ENCODE data around the gene ESYT2.

- TF ChIP-seq CTCF (conservative IDR thresholded peaks at IDR 0.05 in 1 of 2, IDR thresholded peaks at IDR 0.05 in 1 of 2; ENCODE audit: extremely low read depth in 1 of 2, insufficient read depth in 1 of 2, low read depth in 1 of 2, low read length in 2 of 2) = no peak
- TF ChIP-seq EZH2 (IDR thresholded peaks at IDR 0.05; ENCODE audit: borderline replicate concordance, low read length) = no peak
These were observed 112.5 kb downstream of the ESYT2 start for GRCh38 chr7:158716802-158717201.

Data from mammary epithelial cell (primary cell).